DND-41 (cell line): ENCODE measurements around the gene FHOD3.

Experiments used
- ATAC-seq: fragments of 200-7000 bp; cut with Tn5 transposase; 3 replicates; pipeline ENCODE4 v1.9.1; 2021; ENCODE audit warnings: low read depth; ENCODE audit not compliant: insufficient read depth
- DNase-seq: peaks from one replicate; pipeline ENCODE4 v3.0.0-alpha.2; 2020
- H2AFZ ChIP-seq: 2 replicates; pipeline ENCODE4 v1.6.0; 2012; ENCODE audit warnings: low read depth, low read length
- H3K27ac ChIP-seq: 2 replicates; pipeline ENCODE4 v1.5.1; 2012; ENCODE audit warnings: low read length, inconsistent platforms
- H3K27me3 ChIP-seq: fragments of 200-600 bp; sonication (generic); 2 replicates; pipeline ENCODE4 v1.6.0; 2012; ENCODE audit warnings: low read length, mild to moderate bottlenecking, inconsistent platforms; ENCODE audit not compliant: insufficient read depth, poor library complexity
- H3K36me3 ChIP-seq: 2 replicates; pipeline ENCODE4 v1.5.1; 2012; ENCODE audit warnings: low read length, inconsistent platforms; ENCODE audit not compliant: insufficient read depth
- H3K4me1 ChIP-seq: 2 replicates; pipeline ENCODE4 v1.5.1; 2012; ENCODE audit warnings: mild to moderate bottlenecking, low read length; ENCODE audit not compliant: insufficient read depth
- H3K4me2 ChIP-seq: 2 replicates; pipeline ENCODE4 v1.6.0; 2012; ENCODE audit warnings: mild to moderate bottlenecking, moderate library complexity, low read length, inconsistent platforms; ENCODE audit not compliant: insufficient read depth
- H3K4me3 ChIP-seq, 2 experiments: fragments of 200-600 bp in 1 of 2; shearing (Covaris generic) in 1 of 2; 2 replicates each; pipeline ENCODE4 v1.5.1; 2012 to 2016; ENCODE audit warnings: inconsistent platforms in 2 of 2, low read length in 2 of 2, mild to moderate bottlenecking in 2 of 2, low read depth in 1 of 2, moderate library complexity in 1 of 2
- H3K79me2 ChIP-seq: 2 replicates; pipeline ENCODE4 v1.6.0; 2012; ENCODE audit warnings: low read length, inconsistent platforms; ENCODE audit not compliant: insufficient read depth
- H3K9ac ChIP-seq: 2 replicates; pipeline ENCODE4 v1.6.0; 2012; ENCODE audit warnings: low read depth, mild to moderate bottlenecking, inconsistent platforms, low read length, moderate library complexity
- H3K9me3 ChIP-seq: 2 replicates; pipeline ENCODE4 v1.5.1; 2012; ENCODE audit warnings: low read length, moderate library complexity, mild to moderate bottlenecking, inconsistent platforms; ENCODE audit not compliant: insufficient read depth, severe bottlenecking
- H4K20me1 ChIP-seq: 2 replicates; pipeline ENCODE4 v1.6.0; 2012; ENCODE audit warnings: low read length; ENCODE audit not compliant: insufficient read depth
- EZH2 ChIP-seq: IDR thresholded peaks from 3 replicates; pipeline ENCODE4 v1.6.1; 2012; ENCODE audit warnings: borderline replicate concordance, low read depth, mild to moderate bottlenecking, moderate library complexity, low read length, inconsistent platforms; ENCODE audit not compliant: severe bottlenecking
- TF ChIP-seq, protein P1 (sequence below): IDR thresholded peaks from 2 replicates; pipeline ENCODE4 v1.5.1; 2012; ENCODE audit warnings: borderline replicate concordance, low read length, moderate library complexity, mild to moderate bottlenecking; ENCODE audit not compliant: poor library complexity, severe bottlenecking; ENCODE audit errors: extremely low read depth

Gene FHOD3

DNA sequence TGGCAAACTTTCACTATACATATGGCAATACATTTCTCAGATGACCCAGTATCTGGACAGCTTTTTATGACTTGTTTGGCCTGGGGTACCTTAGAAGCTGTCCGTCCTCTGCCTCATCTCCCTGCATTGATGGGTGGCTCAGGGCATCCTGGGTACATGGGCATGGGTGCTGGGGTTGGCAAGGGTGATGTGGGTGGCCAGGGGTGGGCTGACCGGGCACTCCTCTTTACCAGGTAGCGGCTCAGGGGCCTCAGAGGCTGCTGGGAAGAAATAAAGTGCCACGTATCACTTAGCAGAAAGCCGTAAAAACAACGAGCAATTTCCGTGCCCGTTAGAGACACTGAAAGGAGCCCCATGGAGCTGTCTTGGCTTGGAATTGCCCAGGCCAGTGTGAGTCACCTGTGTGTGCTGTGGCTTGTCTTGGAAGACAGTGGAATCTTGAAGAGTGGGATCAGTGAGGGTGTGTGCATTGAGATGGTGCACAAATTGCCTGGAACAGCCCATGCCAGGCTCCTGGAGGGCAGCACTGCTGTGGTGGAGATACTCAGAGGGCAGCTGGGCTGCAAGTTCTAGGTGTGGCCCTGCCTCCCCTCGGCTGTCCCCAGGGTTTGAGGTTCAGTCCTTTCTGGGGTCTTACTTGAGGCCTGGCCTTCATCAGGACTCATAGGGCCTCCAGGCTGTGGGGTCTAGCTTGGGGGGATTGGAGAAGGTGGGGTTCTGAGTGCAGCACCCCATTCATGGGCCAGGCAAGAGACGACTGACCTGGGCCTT, 88.8 kb downstream of the FHOD3 start:
- no peaks in the 10 kb centered on the region for H3K9me3 ChIP-seq
- no peak overlapping the region for H3K27ac ChIP-seq
- H3K9ac ChIP-seq: no peak overlapping the region
- H3K27me3 ChIP-seq: no peaks in the 10 kb centered on the region
- no peaks in the 10 kb centered on the region for H4K20me1 ChIP-seq
- H3K4me1 ChIP-seq: no peaks in the 10 kb centered on the region
- ATAC-seq (no peak), DNase-seq (no peak)
- no peaks in the 10 kb centered on the region for H3K36me3 ChIP-seq
- no peak overlapping the region for H2AFZ ChIP-seq
- H3K79me2 ChIP-seq: no peaks in the 10 kb centered on the region
- no peak overlapping the region for H3K4me2 ChIP-seq
- no peak overlapping the region for H3K4me3 ChIP-seq
- no peak for TF ChIP-seq EZH2
- TF ChIP-seq, protein P1, sequence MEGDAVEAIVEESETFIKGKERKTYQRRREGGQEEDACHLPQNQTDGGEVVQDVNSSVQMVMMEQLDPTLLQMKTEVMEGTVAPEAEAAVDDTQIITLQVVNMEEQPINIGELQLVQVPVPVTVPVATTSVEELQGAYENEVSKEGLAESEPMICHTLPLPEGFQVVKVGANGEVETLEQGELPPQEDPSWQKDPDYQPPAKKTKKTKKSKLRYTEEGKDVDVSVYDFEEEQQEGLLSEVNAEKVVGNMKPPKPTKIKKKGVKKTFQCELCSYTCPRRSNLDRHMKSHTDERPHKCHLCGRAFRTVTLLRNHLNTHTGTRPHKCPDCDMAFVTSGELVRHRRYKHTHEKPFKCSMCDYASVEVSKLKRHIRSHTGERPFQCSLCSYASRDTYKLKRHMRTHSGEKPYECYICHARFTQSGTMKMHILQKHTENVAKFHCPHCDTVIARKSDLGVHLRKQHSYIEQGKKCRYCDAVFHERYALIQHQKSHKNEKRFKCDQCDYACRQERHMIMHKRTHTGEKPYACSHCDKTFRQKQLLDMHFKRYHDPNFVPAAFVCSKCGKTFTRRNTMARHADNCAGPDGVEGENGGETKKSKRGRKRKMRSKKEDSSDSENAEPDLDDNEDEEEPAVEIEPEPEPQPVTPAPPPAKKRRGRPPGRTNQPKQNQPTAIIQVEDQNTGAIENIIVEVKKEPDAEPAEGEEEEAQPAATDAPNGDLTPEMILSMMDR: no peak

DNA sequence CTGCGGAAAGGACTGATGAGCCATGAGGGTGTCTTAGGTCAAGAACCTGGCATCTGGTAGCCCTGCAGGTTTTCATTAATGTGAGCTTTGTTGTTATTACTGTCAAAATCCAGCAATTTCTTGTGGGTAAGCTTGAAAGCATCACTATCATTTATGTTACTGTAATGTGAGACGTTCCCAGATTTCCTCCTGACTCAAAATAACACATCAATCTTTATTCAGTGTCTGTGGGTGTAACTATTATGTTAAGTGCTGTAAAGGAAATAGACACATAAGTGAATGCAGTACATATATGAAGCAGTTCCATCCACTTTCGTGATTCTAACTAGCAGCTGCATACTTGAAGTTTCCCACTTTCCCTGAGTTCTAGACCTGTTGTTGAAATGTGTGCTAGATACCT, 89.8 kb downstream of the FHOD3 start:
- no peaks in the 10 kb centered on the region for H3K4me1 ChIP-seq
- H4K20me1 ChIP-seq: no peaks in the 10 kb centered on the region
- TF ChIP-seq EZH2: no peak
- TF ChIP-seq, protein P1: no peak
- H3K79me2 ChIP-seq: no peaks in the 10 kb centered on the region
- no peak overlapping the region for H3K27ac ChIP-seq
- no peak for ATAC-seq
- H3K27me3 ChIP-seq: no peaks in the 10 kb centered on the region
- no peak overlapping the region for H3K9ac ChIP-seq
- no peaks in the 10 kb centered on the region for H3K36me3 ChIP-seq
- no peak for DNase-seq
- H2AFZ ChIP-seq: no peak overlapping the region
- no peak overlapping the region for H3K4me2 ChIP-seq
- H3K9me3 ChIP-seq: peaks cover under 1% of the 10 kb centered on the region
- no peak overlapping the region for H3K4me3 ChIP-seq

- Histone ChIP-seq H4K20me1 (no peaks in the 10 kb centered on the region), H3K36me3 (no peaks in the 10 kb centered on the region), H3K27me3 (no peaks in the 10 kb centered on the region), H3K79me2 (no peaks in the 10 kb centered on the region), H3K27ac (no peak overlapping the region), H3K9me3 (peaks cover 2% of the 10 kb centered on the region), H3K4me2 (no peak overlapping the region), H3K4me3 (no peak overlapping the region), H3K9ac (no peak overlapping the region), H3K4me1 (no peaks in the 10 kb centered on the region), H2AFZ (no peak overlapping the region)
- DNase-seq (no peak), ATAC-seq (no peak)
- TF ChIP-seq, protein P1: no peak
- TF ChIP-seq EZH2: no peak
These were observed 90.8 kb downstream of the FHOD3 start for GRCh38 chr18:36388310-36388709.

DNA sequence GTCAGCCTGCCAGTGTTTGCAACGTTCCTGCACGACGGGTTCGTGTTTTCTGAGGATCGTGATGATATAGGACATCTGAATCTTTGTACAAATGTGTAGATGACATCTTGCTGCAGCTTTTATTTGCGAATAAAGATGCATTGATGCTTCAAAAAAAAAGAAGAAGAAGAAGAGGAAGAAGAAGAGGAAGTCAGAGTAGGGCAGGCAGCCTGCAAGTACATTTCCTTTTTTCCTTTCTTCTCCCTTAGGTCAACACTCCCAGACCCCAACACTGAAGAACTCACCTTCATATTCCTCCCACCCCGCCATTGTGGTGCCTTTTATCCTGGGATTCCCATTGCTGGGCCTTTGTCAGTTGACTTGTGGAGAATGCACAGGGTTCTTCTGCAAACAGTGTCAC, 91.5 kb downstream of the FHOD3 start:
- no peak for DNase-seq
- Histone ChIP-seq H3K4me1 (no peaks in the 10 kb centered on the region), H3K9ac (no peak overlapping the region), H3K9me3 (peaks cover 2% of the 10 kb centered on the region), H3K4me3 (no peak overlapping the region), H3K27me3 (no peaks in the 10 kb centered on the region), H3K36me3 (no peaks in the 10 kb centered on the region), H3K4me2 (no peak overlapping the region), H3K79me2 (no peaks in the 10 kb centered on the region), H3K27ac (no peak overlapping the region), H2AFZ (no peak overlapping the region), H4K20me1 (no peaks in the 10 kb centered on the region)
- TF ChIP-seq, protein P1: no peak
- TF ChIP-seq EZH2: no peak
- no peak for ATAC-seq
